Endothelial cell of umbilical vein (primary cell): ENCODE data around the gene MAPK8. TPM values are rescaled to one million over a fixed set of nuclear protein-coding genes. Genes with fewer than 3 reads are reported as not detected.

Experiments
- BruUV-seq: library from RNA; stranded (reverse); fragments of 400-500 nt; replicated peaks from 2 replicates; lab custom pipeline; 2021; lab: Mats Ljungman, UMichigan
- CTCF ChIA-PET: fragments of 300-600, 350-600 bp; sonication (Branson Sonifier 250); formaldehyde crosslinking; loops from one replicate; lab custom pipeline; 2021; ENCODE audit warnings: antibody characterized with exemption, inconsistent platforms; lab: Charles Lee
- POLR2A ChIA-PET: fragments of 300-600, 350-600 bp; sonication (Branson Sonifier 250); formaldehyde crosslinking; loops from one replicate; lab custom pipeline; 2021; ENCODE audit warnings: antibody characterized with exemption, inconsistent platforms; lab: Charles Lee
- DNase-seq: peaks from one replicate; pipeline ENCODE4 v3.0.0-alpha.2; 2011; ENCODE audit warnings: low read depth, low spot score
- FAIRE-seq: peaks from 2 replicates; lab custom pipeline; 2011; peaks lifted over from hg19 to GRCh38; lab: Jason Lieb, UNC
- H2AFZ ChIP-seq: 2 replicates; pipeline ENCODE4 v1.6.0; 2012; ENCODE audit warnings: low read depth, low read length, control low read depth, inconsistent platforms
- H3K27ac ChIP-seq: 2 replicates; pipeline ENCODE4 v1.5.1; 2011; ENCODE audit warnings: low read depth, mild to moderate bottlenecking, control low read depth, low read length, moderate library complexity; ENCODE audit not compliant: insufficient read depth
- H3K27me3 ChIP-seq, 2 experiments: 2 replicates each; pipeline versions ENCODE4 v1.6.0 to v1.6.1; 2011; ENCODE audit warnings: low read length in 2 of 2, mixed read lengths in 1 of 2; ENCODE audit not compliant: control insufficient read depth in 2 of 2, insufficient read depth in 2 of 2
- H3K36me3 ChIP-seq, 2 experiments: 2 replicates in 1 of 2; 3 replicates in 1 of 2; pipeline ENCODE4 v1.5.1; 2011; ENCODE audit warnings: low read length in 2 of 2, mild to moderate bottlenecking in 1 of 2, moderate library complexity in 1 of 2; ENCODE audit not compliant: control insufficient read depth in 2 of 2, insufficient read depth in 2 of 2; ENCODE audit errors: extremely low read depth in 1 of 2
- H3K4me1 ChIP-seq: 3 replicates; pipeline ENCODE4 v1.5.1; 2011; ENCODE audit warnings: mild to moderate bottlenecking, low read length; ENCODE audit not compliant: control insufficient read depth, insufficient read depth; ENCODE audit errors: extremely low read depth
- H3K4me2 ChIP-seq: 2 replicates; pipeline ENCODE4 v1.6.1; 2011; ENCODE audit warnings: low read length, control low read depth, mixed read lengths; ENCODE audit not compliant: insufficient read depth
- H3K4me3 ChIP-seq, 3 experiments: fragments of 200-600 bp in 1 of 3; sonication (generic), shearing (Covaris generic) in 1 of 3; replicated peaks in 1 of 3; 2 replicates each; pipeline ENCODE4 v1.5.1; 2011 to 2016; ENCODE audit warnings: control low read depth in 3 of 3, low read length in 3 of 3, mild to moderate bottlenecking in 2 of 3, inconsistent platforms in 1 of 3, low read depth in 1 of 3, moderate library complexity in 1 of 3; ENCODE audit not compliant: insufficient read depth in 1 of 3
- H3K79me2 ChIP-seq: 2 replicates; pipeline ENCODE4 v1.6.0; 2012; ENCODE audit warnings: low read length, inconsistent platforms; ENCODE audit not compliant: control insufficient read depth, insufficient read depth
- H3K9ac ChIP-seq: replicated peaks from 2 replicates; pipeline ENCODE3; 2011; ENCODE audit warnings: low read length, control low read depth; ENCODE audit not compliant: insufficient read depth; ENCODE audit errors: extremely low read depth
- H3K9me1 ChIP-seq: replicated peaks from 3 replicates; pipeline ENCODE4 v1.6.0; 2011; ENCODE audit warnings: mild to moderate bottlenecking, low read length; ENCODE audit not compliant: control insufficient read depth, insufficient read depth; ENCODE audit errors: extremely low read depth
- H3K9me3 ChIP-seq: replicated peaks from 2 replicates; pipeline ENCODE4 v1.5.1; 2012; ENCODE audit warnings: low read length, inconsistent platforms; ENCODE audit not compliant: control insufficient read depth, insufficient read depth
- H4K20me1 ChIP-seq: replicated peaks from 2 replicates; pipeline ENCODE3; 2011; ENCODE audit warnings: mild to moderate bottlenecking, low read length; ENCODE audit not compliant: control insufficient read depth, insufficient read depth; ENCODE audit errors: extremely low read depth
- CTCF ChIP-seq, 2 donors: IDR thresholded peaks; 1 replicate in 1 of 2; 2 replicates in 1 of 2; pipeline ENCODE4 v1.5.1; 2011; ENCODE audit warnings: low read length in 2 of 2, mild to moderate bottlenecking in 2 of 2, moderate library complexity in 2 of 2, control low read depth in 1 of 2, inconsistent platforms in 1 of 2, low read depth in 1 of 2; ENCODE audit not compliant: insufficient read depth in 1 of 2; ENCODE audit errors: extremely low read depth in 1 of 2
- EZH2 ChIP-seq: IDR thresholded peaks from 2 replicates; pipeline ENCODE4 v1.6.1; 2012; ENCODE audit warnings: borderline replicate concordance, low read depth, mild to moderate bottlenecking, moderate library complexity, low read length, inconsistent platforms; ENCODE audit not compliant: severe bottlenecking
- FOS ChIP-seq: IDR thresholded peaks from 2 replicates; pipeline ENCODE4 v1.6.1; 2011; ENCODE audit warnings: mild to moderate bottlenecking, low read length, moderate library complexity, borderline replicate concordance; ENCODE audit not compliant: insufficient read depth
- GATA2 ChIP-seq: IDR thresholded peaks from 2 replicates; pipeline ENCODE4 v1.7.0; 2011; ENCODE audit warnings: low read depth, mild to moderate bottlenecking, moderate library complexity, mixed read lengths, low read length; ENCODE audit not compliant: insufficient read length, insufficient read depth
- JUN ChIP-seq: IDR thresholded peaks from 2 replicates; pipeline ENCODE4 v1.6.1; 2011; ENCODE audit warnings: borderline replicate concordance, low read depth; ENCODE audit not compliant: insufficient read length, insufficient read depth
- MYC ChIP-seq: IDR thresholded peaks from one replicate; pipeline ENCODE4 v1.6.1; 2011; ENCODE audit warnings: mild to moderate bottlenecking, low read depth, low read length
- POLR2A ChIP-seq: IDR thresholded peaks from 2 replicates; pipeline ENCODE4 v1.6.1; 2012; ENCODE audit warnings: low read depth, mild to moderate bottlenecking, control low read depth, low read length
- POLR2AphosphoS5 ChIP-seq: IDR thresholded peaks from 2 replicates; pipeline ENCODE4 v1.6.1; 2012; ENCODE audit warnings: low read depth, mild to moderate bottlenecking, control low read depth, low read length, moderate library complexity; ENCODE audit not compliant: insufficient read depth
- dilution Hi-C: fragments of 300-500 bp; cut with MboI; formaldehyde crosslinking; loops from one replicate; pipeline ENCODE4 v1.15.0; 2019; ENCODE audit warnings: low sequenced_read_pairs; ENCODE audit not compliant: extremely low pct_ligation_motif_present
- intact Hi-C: fragments of 100-400 bp; cut with micrococcal nuclease; formaldehyde crosslinking; loops from one replicate; pipeline ENCODE4 v1.10.0; 2022
- polyA plus RNA-seq, 4 experiments: library from polyadenylated mRNA; depleted of rRNA in 3 of 4; stranded (reverse) in 3 of 4; unstranded in 1 of 4; fragments of >200 nt; gene quantifications; 2 replicates each; pipeline versions ENCODE4 v1.2.1 to v1.2.3, GENCODE V29; 2011 to 2012; ENCODE audit warnings: missing spikeins in 1 of 4
- total RNA-seq: library from RNA; stranded (reverse); gene quantifications from 2 replicates; pipeline ENCODE4 v1.2.3, GENCODE V29; 2021
- TF ChIP-seq, protein P1 (sequence below): IDR thresholded peaks from 2 replicates; pipeline ENCODE4 v1.6.1; 2011; ENCODE audit not compliant: insufficient read depth, insufficient read length

MAPK8 gene
- total and polyA plus RNA-seq, 2 donors (not counting 3 experiments of a cell fraction or from before 2014, with no cell fraction given), result 25.3 to 56.2 TPM

GRCh38 chr10:48447356-48448215 is 141.1 kb downstream of the MAPK8 start:
- DNase-seq, result no peak
- no peaks in the 10 kb centered on the region for H3K9me3 ChIP-seq
- H3K27ac ChIP-seq, result no peak overlapping the region
- H3K9me1 ChIP-seq, result no peaks in the 10 kb centered on the region
- CTCF ChIA-PET, result interaction anchor here (1.3 to 4.0 kb wide), 3 partner anchors 9 to 208 kb away, joined by 3 to 69 read pairs (median 67); no protein-coding TSS in a partner anchor
- FAIRE-seq, result no peak
- no peaks in the 10 kb centered on the region for H3K27me3 ChIP-seq
- no peaks in the 10 kb centered on the region for H4K20me1 ChIP-seq
- H2AFZ ChIP-seq, result no peak overlapping the region
- peaks cover 3 to 16% of the 10 kb centered on the region in 2 experiments for H3K36me3 ChIP-seq
- H3K4me1 ChIP-seq, result peaks cover 5% of the 10 kb centered on the region
- H3K4me3 ChIP-seq, result no peak overlapping the region
- dilution Hi-C loops, result no loop called here
- no peak overlapping the region for H3K4me2 ChIP-seq
- H3K79me2 ChIP-seq, result no peaks in the 10 kb centered on the region
- H3K9ac ChIP-seq, result no peak overlapping the region
- no TSS peak for BruUV-seq
- TF ChIP-seq, protein P1, sequence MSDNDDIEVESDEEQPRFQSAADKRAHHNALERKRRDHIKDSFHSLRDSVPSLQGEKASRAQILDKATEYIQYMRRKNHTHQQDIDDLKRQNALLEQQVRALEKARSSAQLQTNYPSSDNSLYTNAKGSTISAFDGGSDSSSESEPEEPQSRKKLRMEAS, result no peak
- TF ChIP-seq CTCF (IDR thresholded peaks at IDR 0.05; ENCODE audit: extremely low read depth in 1 of 2, insufficient read depth in 1 of 2, low read depth in 1 of 2, low read length in 2 of 2), result no peak
- TF ChIP-seq POLR2AphosphoS5, result no peak
- no peak for TF ChIP-seq JUN
- TF ChIP-seq EZH2, result no peak
- TF ChIP-seq POLR2A, result no peak
- TF ChIP-seq MYC, result no peak
- TF ChIP-seq GATA2, result no peak
- TF ChIP-seq FOS, result no peak
- POLR2A ChIA-PET, result no interaction called here
- intact Hi-C loops, result no loop called here
